Right ventricle myocardium superior (tissue), 1 donor: ENCODE results near the gene ASGR2. TPM values are rescaled to one million over a fixed set of nuclear protein-coding genes. Genes with fewer than 3 reads are reported as not detected.
"Not testable (repeated sequence)": the region's sequence is repeated elsewhere in the genome, so short reads cannot be mapped to it uniquely, and the experiment has no call there.

Experiments used
- ATAC-seq: fragments of 200-7000 bp; cut with Tn5 transposase; one replicate; pipeline ENCODE4 v1.9.1; 2020; ENCODE audit warnings: mild to moderate bottlenecking; ENCODE audit not compliant: poor library complexity
- DNase-seq: peaks from one replicate; pipeline ENCODE4 v3.0.0-alpha.2; 2020
- intact Hi-C: fragments of 100-400 bp; cut with DNase I; formaldehyde crosslinking; loops from one replicate; pipeline ENCODE4 v1.11.2; 2022
- total RNA-seq: library from RNA; stranded (reverse); fragmentation: NEBNext Ultra II Directional; extraction: Animal tissue kit (Norgen Biotek cat#: 25700); gene quantifications from one replicate; pipeline ENCODE4 v1.2.1, GENCODE V29; 2021
- donor health status: DM: no; HTN: yes; CAD: no; lungs with severe emphysema.

ASGR2 gene
- total RNA-seq, 1 donor from 2014 or later = 0.40 TPM

- DNase-seq (no peak), ATAC-seq (no peak)
- intact Hi-C loops = no loop called here
These were observed 14.7 kb upstream of the ASGR2 start for GRCh38 chr17:7129311-7129710.

- ATAC-seq = no peak
- intact Hi-C loops = no loop called here
These were observed 13.5 kb upstream of the ASGR2 start for GRCh38 chr17:7128160-7128559.

GRCh38 chr17:7127501-7127900 is 12.9 kb upstream of the ASGR2 start:
- ATAC-seq, DNase-seq, intact Hi-C loops: not testable (repeated sequence)

More at GRCh38 chr17:7128160-7128559, 13.5 kb upstream of the ASGR2 start:
- no peak for DNase-seq

GRCh38 chr17:7126386-7126785 is 11.8 kb upstream of the ASGR2 start:
- ATAC-seq, DNase-seq, intact Hi-C loops: not testable (repeated sequence)

GRCh38 chr17:7124923-7125322 is 10.3 kb upstream of the ASGR2 start:
- intact Hi-C loops = no loop called here
- ATAC-seq (no peak), DNase-seq (no peak)

DNA sequence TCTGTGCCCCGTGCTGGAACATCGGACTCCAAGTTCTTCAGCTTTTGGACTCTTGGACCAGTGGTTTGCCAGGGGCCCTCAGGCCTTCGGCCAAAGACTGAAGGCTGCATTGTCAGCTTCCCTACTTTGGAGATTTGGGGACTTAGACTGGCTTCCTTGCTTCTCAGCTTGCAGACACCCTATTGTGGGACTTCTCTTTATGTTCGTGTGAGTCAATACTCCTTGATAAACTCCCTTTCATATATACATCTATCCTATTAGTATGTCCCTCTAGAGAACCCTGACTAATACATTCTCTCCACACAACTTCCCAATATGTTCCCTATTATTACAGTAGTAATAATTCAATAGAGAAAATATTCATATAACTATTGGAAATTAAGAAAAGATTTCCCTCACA is 9.2 kb upstream of the ASGR2 start:
- ATAC-seq = no peak
- DNase-seq = no peak
- intact Hi-C loops = no loop called here

GRCh38 chr17:7122381-7122780 is 7.8 kb upstream of the ASGR2 start:
- ATAC-seq (no peak), DNase-seq (no peak)
- intact Hi-C loops = no loop called here

GRCh38 chr17:7120635-7121034 is 6.0 kb upstream of the ASGR2 start:
- peak; percentile 60 for ATAC-seq
- intact Hi-C loops = not testable (repeated sequence)
- DNase-seq = peak; percentile 66

GRCh38 chr17:7120123-7120522 is 5.5 kb upstream of the ASGR2 start:
- intact Hi-C loops = no loop called here
- DNase-seq (no peak), ATAC-seq (no peak)

DNA sequence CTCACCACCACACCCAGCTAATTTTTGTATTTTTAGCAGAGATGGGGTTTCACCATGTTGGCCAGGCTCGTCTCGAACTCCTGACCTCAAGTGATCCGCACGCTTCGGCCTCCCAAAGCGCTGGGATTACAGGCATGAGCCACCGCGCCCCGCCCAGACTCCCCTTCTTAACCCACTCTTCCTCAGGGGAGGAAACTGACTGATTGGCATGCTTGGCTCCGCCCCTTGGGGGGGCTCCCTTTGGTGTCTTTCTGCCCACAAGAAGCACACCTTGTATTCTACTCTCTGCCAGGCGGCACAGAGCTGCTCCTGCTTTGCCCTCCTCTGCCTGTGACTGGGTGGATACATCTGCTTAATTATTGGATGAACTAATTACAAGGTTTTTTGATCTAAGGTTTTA is 4.7 kb upstream of the ASGR2 start:
- intact Hi-C loops = no loop called here
- no peak for DNase-seq
- ATAC-seq = no peak

DNA sequence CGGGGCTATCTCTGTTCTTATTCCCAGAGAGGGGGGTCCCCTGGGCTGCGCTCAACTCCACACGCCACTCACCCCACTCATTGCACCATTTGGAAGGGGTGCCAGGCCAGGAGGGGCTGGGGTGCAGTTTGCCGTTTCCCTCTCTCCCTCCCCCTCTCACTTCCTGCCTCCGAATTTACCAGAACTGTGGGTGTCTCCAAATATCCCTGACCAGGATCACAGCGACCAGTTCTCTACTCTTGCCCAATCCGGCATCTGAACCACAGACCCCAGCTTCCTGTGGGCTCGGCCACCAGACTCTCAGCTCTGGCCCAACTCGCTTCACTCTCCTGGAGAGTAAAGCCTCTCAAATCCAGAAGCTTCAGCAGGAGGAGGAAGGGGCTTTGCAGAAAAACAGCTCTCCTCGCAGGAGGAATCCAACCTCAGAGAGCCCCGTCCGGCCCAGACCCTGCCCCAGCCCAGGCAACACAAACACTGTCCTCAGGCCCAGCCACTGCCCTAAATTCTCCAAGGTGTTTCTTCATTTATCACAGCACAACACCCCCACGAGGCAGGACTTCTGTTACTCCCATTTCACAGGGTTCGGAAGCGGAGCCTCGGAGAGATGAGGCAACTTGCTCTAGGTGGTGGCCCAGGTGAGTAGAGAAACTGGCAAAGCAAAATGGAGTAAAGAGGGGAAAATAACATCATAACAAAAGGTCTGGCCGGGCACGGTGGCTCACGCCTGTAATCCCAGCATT is 423 bp upstream of the ASGR2 start:
- ATAC-seq (peak; percentile 55), DNase-seq (no peak)
- intact Hi-C loops = no loop called here

DNA sequence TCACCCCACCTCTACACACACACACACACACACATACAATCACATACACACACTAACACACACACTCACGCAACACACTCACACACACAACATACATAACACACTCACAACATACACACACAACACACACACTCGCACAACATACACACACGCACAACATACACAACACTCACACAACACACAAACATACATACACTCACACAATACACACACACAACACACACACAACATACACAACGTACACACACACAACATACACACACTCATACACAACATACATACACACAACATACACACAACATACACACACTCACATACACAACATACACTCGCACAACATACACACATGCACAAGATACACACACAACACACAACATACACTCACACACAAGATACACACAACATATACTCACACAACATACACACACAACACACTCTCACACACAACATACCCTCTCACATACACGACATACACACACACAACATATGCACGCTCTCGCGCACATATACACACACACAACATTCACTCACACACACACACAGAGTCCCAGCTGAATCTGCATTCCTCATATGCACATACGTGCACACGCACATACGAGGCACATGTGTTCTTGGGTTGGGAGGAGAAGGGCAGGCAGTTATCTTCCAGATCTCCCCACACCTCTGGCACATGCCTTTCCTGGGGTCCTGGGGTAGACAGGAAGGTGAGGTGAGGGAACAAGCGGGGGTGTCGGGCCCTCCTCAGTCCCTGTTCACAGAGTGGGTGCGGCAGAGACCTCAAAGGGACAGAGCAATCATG is 1.1 kb downstream of the ASGR2 start:
- DNase-seq (no peak), ATAC-seq (no peak)
- intact Hi-C loops = no loop called here

DNA sequence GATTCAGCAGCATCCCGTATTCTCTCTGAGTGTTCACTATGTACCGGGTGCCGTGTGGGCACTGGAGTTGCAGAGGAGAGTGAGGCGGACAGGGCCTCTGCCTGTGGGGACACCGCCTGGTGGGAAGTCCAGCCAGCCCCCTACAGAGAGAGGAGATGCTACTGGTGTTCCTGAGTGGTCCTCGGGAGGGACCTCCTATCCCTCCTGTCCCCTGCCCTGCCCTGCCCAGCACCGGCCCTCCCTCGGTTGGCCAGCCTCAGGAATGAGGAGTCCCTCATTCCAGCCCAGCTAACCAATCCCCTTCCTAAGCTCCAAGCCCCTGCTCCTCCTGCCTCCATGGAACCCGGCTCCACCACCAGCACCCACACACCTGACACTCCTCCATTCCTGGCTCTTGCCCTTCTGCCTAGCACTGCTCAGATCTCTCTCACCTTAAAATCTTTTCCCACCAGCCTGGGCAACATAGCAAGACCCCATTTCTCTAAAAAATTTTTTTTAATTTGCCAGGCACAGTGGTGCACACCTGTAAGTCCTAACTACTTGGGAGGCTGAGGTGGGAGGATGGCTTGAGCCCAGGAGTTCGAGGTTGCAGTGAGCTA is 2.0 kb downstream of the ASGR2 start:
- intact Hi-C loops = no loop called here
- ATAC-seq = no peak
- DNase-seq = no peak

GRCh38 chr17:7111784-7112509 is 2.7 kb downstream of the ASGR2 start:
- no peak for ATAC-seq
- intact Hi-C loops = no loop called here

GRCh38 chr17:7110617-7111306 is 3.9 kb downstream of the ASGR2 start:
- no peak for ATAC-seq
- no peak for DNase-seq
- intact Hi-C loops = no loop called here

More at GRCh38 chr17:7111784-7112509, 2.7 kb downstream of the ASGR2 start:
- no peak for DNase-seq

DNA sequence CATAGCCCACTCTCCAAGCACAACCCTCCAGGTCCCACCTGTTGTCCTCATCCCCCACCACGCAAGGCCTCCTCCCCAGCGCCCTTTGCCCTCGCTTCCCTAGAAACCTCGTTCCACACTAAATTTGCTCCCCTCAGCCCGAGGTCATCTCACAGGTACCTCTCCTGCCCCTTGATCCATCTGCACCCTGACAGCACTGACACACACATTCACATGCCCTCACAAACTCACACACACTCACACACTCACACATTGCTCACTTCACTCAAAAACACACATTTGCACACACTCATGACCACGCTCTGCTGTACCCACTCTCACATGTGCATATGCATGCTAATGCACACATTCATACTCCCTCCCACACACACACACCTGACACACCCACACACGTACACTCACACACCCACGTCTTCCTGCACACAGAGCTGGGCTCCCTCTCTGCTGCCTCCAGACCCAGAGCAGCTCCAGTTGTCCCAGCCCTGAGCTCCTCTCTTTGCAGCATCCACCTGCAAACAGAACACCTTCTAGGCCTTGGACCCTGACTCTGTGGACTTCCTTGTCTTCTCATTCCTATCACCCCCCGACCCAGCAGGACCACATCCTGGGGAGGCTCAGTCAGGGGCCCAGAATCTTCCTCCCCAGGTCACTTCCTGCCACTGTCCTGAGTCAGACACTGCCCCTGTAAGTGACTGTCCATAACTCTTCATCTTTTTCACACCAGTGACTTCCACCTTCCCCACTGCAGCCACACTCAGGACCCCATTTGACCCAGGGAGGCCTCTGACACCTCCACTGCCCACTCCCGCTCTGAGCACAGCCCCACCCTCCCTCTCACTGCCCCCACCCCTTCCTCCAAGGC is 4.9 kb downstream of the ASGR2 start:
- intact Hi-C loops = no loop called here

GRCh38 chr17:7108981-7109380 is 5.6 kb downstream of the ASGR2 start:
- intact Hi-C loops = no loop called here
- ATAC-seq = no peak
- no peak for DNase-seq

More for the DNA sequence above, 4.9 kb downstream of the ASGR2 start:
- DNase-seq (no peak), ATAC-seq (no peak)

GRCh38 chr17:7108560-7108925 is 6.1 kb downstream of the ASGR2 start:
- intact Hi-C loops = no loop called here
- no peak for ATAC-seq
- no peak for DNase-seq
